ENCODE results near the gene PRKCE. TPM values are rescaled to one million over a fixed set of nuclear protein-coding genes. Genes with fewer than 3 reads are reported as not detected.

Gene PRKCE
- total and polyA plus RNA-seq, 2 of the 8 experiments (the other 6 are each of a cell fraction or from before 2014, with no cell fraction given): 0.54 to 2.1 TPM

GRCh38 chr2:45754131-45755010, 102.9 kb downstream of the PRKCE start (continued):
- no peak for TF ChIP-seq MAX (IDR thresholded peaks at IDR 0.05)
- TF ChIP-seq SUZ12 (IDR thresholded peaks at IDR 0.05; ENCODE audit: low read length): no peak
- TF ChIP-seq BACH1 (IDR thresholded peaks at IDR 0.05; ENCODE audit: low read length): no peak
- TF ChIP-seq JUND (IDR thresholded peaks at IDR 0.05; ENCODE audit: low read length): no peak
- no peak for TF ChIP-seq TBP (IDR thresholded peaks at IDR 0.05; ENCODE audit: low read depth, low read length)
